Kidney glomerular epithelial cell (primary cell): Measurements from ENCODE around the gene OR4X1.
"Not testable (repeated sequence)": the region's sequence is repeated elsewhere in the genome, so short reads cannot be mapped to it uniquely, and the experiment has no call there.

Source experiments
- DNase-seq: peaks from one replicate; lab custom pipeline; 2025; lab: John Stamatoyannopoulos, UW

OR4X1 gene, protein sequence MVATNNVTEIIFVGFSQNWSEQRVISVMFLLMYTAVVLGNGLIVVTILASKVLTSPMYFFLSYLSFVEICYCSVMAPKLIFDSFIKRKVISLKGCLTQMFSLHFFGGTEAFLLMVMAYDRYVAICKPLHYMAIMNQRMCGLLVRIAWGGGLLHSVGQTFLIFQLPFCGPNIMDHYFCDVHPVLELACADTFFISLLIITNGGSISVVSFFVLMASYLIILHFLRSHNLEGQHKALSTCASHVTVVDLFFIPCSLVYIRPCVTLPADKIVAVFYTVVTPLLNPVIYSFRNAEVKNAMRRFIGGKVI

DNA sequence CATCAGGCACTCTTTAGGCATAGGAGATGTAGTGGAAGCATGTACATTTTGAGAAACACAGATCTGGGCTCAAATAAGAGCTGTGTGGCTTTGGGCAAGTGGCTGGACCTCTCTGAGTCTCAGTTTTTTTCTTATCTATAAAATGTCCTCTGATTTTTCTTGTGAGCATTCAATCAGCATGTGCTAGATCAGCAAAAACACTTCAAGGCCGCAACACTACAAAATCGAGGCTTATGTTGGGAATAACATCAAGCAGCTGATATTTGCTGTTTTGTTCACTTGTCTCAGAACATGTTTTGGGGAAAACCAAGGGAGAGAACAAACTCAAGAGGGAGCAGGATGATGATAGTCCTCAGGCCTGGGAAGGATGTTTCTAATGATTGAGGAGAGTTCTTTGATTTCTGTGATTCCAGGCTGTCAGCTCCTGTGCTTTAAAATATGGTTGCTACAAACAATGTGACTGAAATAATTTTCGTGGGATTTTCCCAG is at the start of gene OR4X1:
OR4X1 (plus strand) TSS at position 439 of the 489 bp plus-strand sequence; CDS start at position 439, 0 bp downstream.
- DNase-seq = no peak

DNA sequence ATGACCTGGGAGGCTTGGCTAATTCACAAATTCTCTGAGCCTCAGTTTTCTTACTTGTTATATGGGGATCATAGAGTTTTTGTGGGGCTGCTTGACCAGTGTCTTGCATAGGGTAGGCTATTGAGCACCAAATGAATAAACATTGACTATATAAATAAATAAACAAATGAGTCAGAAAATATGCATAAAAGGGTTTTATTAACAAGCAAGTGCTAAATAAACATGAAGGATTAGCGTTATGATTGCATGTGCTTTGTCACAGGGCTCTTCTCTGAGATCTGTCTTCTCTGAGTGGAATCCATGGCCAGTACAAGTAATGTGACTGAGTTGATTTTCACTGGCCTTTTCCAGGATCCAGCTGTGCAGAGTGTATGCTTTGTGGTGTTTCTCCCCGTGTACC is 47.2 kb upstream of the OR4X1 start, which contains the start of gene OR4B1:
OR4B1 (plus strand) TSS at position 301 of the 400 bp plus-strand sequence; CDS start at position 301, 0 bp downstream.
- DNase-seq = no peak

- DNase-seq = no peak
These were observed 34.9 kb upstream of the OR4X1 start for GRCh38 chr11:48228761-48229160.

DNA sequence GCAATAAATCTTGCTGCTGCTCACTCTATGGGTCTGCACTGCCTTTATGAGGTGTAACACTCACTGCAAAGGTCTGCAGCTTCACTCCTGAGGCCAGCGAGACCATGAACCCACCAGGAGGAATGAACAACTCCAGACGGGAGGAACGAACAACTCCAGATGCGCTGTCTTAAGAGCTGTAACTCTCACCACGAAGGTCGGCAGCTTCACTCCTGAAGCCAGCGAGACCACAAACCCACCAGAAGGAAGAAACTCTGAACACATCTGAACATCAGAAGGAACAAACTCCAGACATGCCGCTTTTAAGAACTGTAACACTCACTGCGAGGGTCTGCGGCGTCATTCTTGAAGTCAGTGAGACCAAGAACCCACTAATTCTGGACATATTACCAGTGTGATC is 33.6 kb upstream of the OR4X1 start:
- DNase-seq = not testable (repeated sequence)

- DNase-seq = no peak
These were observed 25.9 kb upstream of the OR4X1 start for GRCh38 chr11:48237727-48238126.

GRCh38 chr11:48242501-48242900 is 21.2 kb upstream of the OR4X1 start:
- DNase-seq = no peak

GRCh38 chr11:48244804-48245203 is 18.9 kb upstream of the OR4X1 start, which contains the start of gene OR4X2:
Gene OR4X2 (plus strand): TSS chr11:48245104. CDS start chr11:48245104, 0 bp downstream.
- DNase-seq = no peak

- DNase-seq = no peak
These were observed 14.8 kb upstream of the OR4X1 start for GRCh38 chr11:48248902-48249301.

GRCh38 chr11:48261600-48261999 is 2.1 kb upstream of the OR4X1 start:
- no peak for DNase-seq

DNA sequence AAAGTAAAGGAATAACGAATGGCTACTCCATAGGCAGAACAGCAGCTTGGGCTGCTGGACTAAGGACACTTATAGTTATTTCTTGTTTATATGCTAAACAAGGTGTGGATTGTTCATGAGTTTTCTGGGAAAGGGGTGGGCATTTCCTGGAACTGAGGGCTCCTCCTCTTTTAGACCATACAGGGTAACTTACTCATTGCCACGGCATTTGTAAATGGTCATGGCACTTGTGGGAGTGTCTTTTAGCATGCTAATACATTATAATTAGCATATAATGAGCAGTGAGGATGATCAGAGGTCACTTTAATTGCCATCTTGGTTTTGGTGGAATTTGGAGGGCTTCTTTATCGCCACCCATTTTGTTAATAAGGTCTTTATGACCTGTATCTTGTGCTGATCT is 7.0 kb downstream of the OR4X1 start:
- no peak for DNase-seq

GRCh38 chr11:48272606-48273005 is 8.9 kb downstream of the OR4X1 start:
- DNase-seq = no peak

DNA sequence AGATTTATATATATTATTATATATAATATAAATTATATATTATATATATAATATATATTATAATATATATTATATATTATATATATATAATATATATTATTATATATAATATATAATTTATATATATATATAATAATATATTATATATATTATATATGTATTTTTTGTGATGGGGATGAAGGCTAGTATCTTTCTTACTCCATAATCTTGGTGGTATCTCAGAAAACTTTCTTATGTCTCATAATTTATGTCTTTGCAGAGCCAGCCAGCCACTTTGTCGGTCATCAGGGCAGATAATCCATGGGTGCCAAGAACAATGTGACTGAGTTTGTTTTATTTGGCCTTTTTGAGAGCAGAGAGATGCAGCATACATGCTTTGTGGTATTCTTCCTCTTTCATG is 42.3 kb downstream of the OR4X1 start, which contains the start of gene OR4S1:
OR4S1 (plus strand) TSS at position 301 of the 400 bp plus-strand sequence; CDS start at position 301, 0 bp downstream.
- no peak for DNase-seq

DNA sequence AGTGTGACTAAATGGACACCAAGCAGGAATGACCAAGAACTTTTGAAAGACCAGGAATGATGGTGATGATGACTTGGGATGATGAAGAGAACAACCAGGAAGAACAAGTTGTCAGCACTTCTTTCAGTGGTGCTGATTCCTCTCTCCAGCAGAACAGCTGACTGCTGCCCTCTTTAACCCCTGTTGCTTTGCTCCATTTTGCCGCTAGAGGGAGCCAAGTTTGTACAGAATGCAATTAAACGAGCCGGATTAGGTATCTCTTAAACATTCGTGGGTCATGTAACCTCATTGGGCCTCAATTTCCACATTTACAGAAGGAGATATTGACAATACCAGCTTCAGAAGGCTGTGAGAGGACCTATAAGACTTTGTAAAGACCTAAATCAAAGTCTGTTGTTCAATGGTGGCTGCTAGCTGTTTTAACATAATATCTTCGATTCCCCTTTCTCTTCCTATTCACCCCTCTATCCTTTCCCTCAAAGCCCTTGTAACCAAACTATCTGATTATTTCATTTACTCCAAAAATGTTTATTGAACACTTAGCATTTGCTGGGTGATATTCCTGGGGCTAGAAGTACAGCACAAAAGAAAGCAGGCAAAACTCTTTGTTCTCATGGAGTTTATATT is 44.2 kb downstream of the OR4X1 start:
- DNase-seq = peak; percentile 52

GRCh38 chr11:48313590-48313989 is 49.9 kb downstream of the OR4X1 start:
- DNase-seq = not testable (repeated sequence)
